T-cell (primary cell): Measurements from ENCODE around the gene RBM18. TPM values are rescaled to one million over a fixed set of nuclear protein-coding genes. Genes with fewer than 3 reads are reported as not detected.

ENCODE experiments used
- ATAC-seq, 4 experiments: fragments of 200-7000 bp in 3 of 4; fragments of 150-1000 bp in 1 of 4; cut with Tn5 transposase; replicated peaks in 1 of 4; 1 replicate in 3 of 4; 2 replicates in 1 of 4; pipeline ENCODE4 v1.10.0; 2021; ENCODE audit warnings: moderate library complexity in 3 of 4, mild to moderate bottlenecking in 2 of 4, moderate number of reproducible peaks in 1 of 4
- CTCF ChIA-PET, 2 donors: fragments of 300-600 bp; sonication (Branson Sonifier 250); formaldehyde crosslinking; loops; one replicate each; lab custom pipeline; 2022; ENCODE audit warnings: antibody characterized with exemption in 2 of 2; lab: Charles Lee
- POLR2A ChIA-PET, 2 donors: fragments of 300-600 bp; sonication (Branson Sonifier 250); formaldehyde crosslinking; loops; one replicate each; lab custom pipeline; 2022; ENCODE audit warnings: antibody characterized with exemption in 2 of 2; lab: Charles Lee
- DNase-seq, 35 experiments: peaks; one replicate each; pipeline versions ENCODE4 v3.0.0 to v3.0.0-alpha.2; 2013 to 2023
- H3K27ac ChIP-seq: one replicate; pipeline ENCODE4 v1.5.1; 2013; ENCODE audit warnings: low read length
- H3K27me3 ChIP-seq, 2 experiments: replicated peaks in 1 of 2; 1 replicate in 1 of 2; 2 replicates in 1 of 2; pipeline versions ENCODE4 v1.6.1 to v1.7.0; 2013; ENCODE audit warnings: low read length in 1 of 2, mixed read lengths in 1 of 2; ENCODE audit not compliant: control insufficient read depth in 2 of 2, insufficient read depth in 2 of 2; ENCODE audit errors: extremely low read depth in 1 of 2
- H3K36me3 ChIP-seq, 2 donors: 1 replicate in 1 of 2; 2 replicates in 1 of 2; pipeline versions ENCODE4 v1.6.1 to v1.7.0; 2013; ENCODE audit warnings: low read length in 1 of 2; ENCODE audit not compliant: control insufficient read depth in 2 of 2, insufficient read depth in 1 of 2; ENCODE audit errors: extremely low read depth in 1 of 2
- H3K4me1 ChIP-seq, 2 experiments: 1 replicate in 1 of 2; 2 replicates in 1 of 2; pipeline versions ENCODE4 v1.6.1 to v1.7.0; 2013; ENCODE audit warnings: low read length in 2 of 2, mixed read lengths in 1 of 2; ENCODE audit not compliant: insufficient read depth in 2 of 2, control insufficient read depth in 1 of 2; ENCODE audit errors: extremely low read depth in 1 of 2
- H3K4me3 ChIP-seq, 2 donors: 1 replicate in 1 of 2; 2 replicates in 1 of 2; pipeline versions ENCODE4 v1.5.1 to v1.7.0; 2013; ENCODE audit warnings: mild to moderate bottlenecking in 2 of 2, low read length in 1 of 2, moderate library complexity in 1 of 2; ENCODE audit not compliant: control insufficient read depth in 1 of 2; ENCODE audit errors: extremely low read depth in 1 of 2
- H3K9me3 ChIP-seq: 2 replicates; pipeline ENCODE4 v1.7.0; 2013
- H3K27ac Mint-ChIP-seq, 2 donors: one replicate each; pipeline ENCODE4 v1.8.0; 2020 to 2021; ENCODE audit warnings: mild to moderate bottlenecking in 2 of 2, mixed read lengths in 2 of 2
- H3K27me3 Mint-ChIP-seq, 2 donors: one replicate each; pipeline ENCODE4 v1.8.0; 2021 to 2022; ENCODE audit warnings: mixed read lengths in 2 of 2
- H3K36me3 Mint-ChIP-seq: one replicate; pipeline ENCODE4 v1.8.0; 2021; ENCODE audit warnings: mixed read lengths
- H3K4me1 Mint-ChIP-seq, 3 donors: one replicate each; pipeline ENCODE4 v1.8.0; 2020 to 2022; ENCODE audit warnings: mixed read lengths in 3 of 3, mild to moderate bottlenecking in 1 of 3
- H3K4me3 Mint-ChIP-seq, 3 donors: one replicate each; pipeline ENCODE4 v1.8.0; 2020 to 2022; ENCODE audit warnings: mild to moderate bottlenecking in 3 of 3, mixed read lengths in 3 of 3, moderate library complexity in 3 of 3
- H3K9me3 Mint-ChIP-seq, 3 donors: one replicate each; pipeline ENCODE4 v1.8.0; 2020 to 2022; ENCODE audit warnings: mixed read lengths in 3 of 3
- WGBS: methylation state at CpG from one replicate; pipeline ENCODE4 v1.1.5; 2013; ENCODE audit warnings: missing lambda C conversion rate; ENCODE audit not compliant: insufficient coverage; 5-methylcytosine and 5-hydroxymethylcytosine counted together
- total RNA-seq, 35 experiments: library from RNA in 6 of 35; stranded (reverse) in 6 of 35; fragments of 120-200 nt in 1 of 35; gene quantifications; one replicate each; pipeline versions ENCODE4 v1.2.1 to v1.2.4 and lab custom pipeline; 2013 to 2026

The RBM18 gene
- total RNA-seq, 5 donors from 2014 or later (not counting 1 experiment from before 2014, with no cell fraction given) = 15.8 to 19.9 (median 17.5) TPM

GRCh38 chr9:122277285-122277897 is 12.8 kb upstream of the RBM18 start:
- peaks cover 65% of the 10 kb centered on the region for H3K36me3 Mint-ChIP-seq
- ChIA-PET POLR2A (no interaction called here), CTCF (no interaction called here)
- no peaks in the 10 kb centered on the region for H3K27me3 ChIP-seq
- H3K9me3 ChIP-seq = no peaks in the 10 kb centered on the region
- H3K9me3 Mint-ChIP-seq = no peaks in the 10 kb centered on the region
- no peak overlapping the region for H3K27ac Mint-ChIP-seq
- ATAC-seq (no peak), DNase-seq (no peak)
- WGBS = no CpG with 5 or more reads among the region's 10 CpGs
- H3K4me3 ChIP-seq = no peak overlapping the region
- no peak overlapping the region for H3K4me3 Mint-ChIP-seq
- H3K27me3 Mint-ChIP-seq = no peaks in the 10 kb centered on the region
- H3K4me1 Mint-ChIP-seq = peaks cover 27 to 32% (median 28%) of the 10 kb centered on the region in 3 donors
- no peak overlapping the region for H3K27ac ChIP-seq
- no peaks in the 10 kb centered on the region for H3K4me1 ChIP-seq
- H3K36me3 ChIP-seq = peaks cover 0 to 16% of the 10 kb centered on the region in 2 donors

- Mint-ChIP-seq H3K36me3 (peaks cover 58% of the 10 kb centered on the region), H3K27me3 (no peaks in the 10 kb centered on the region), H3K4me3 (no peak overlapping the region), H3K4me1 (peaks cover 34 to 36% (median 36%) of the 10 kb centered on the region in 3 donors), H3K9me3 (no peaks in the 10 kb centered on the region), H3K27ac (no peak overlapping the region)
- ChIA-PET CTCF (no interaction called here), POLR2A (no interaction called here)
- no peak for DNase-seq
- H3K9me3 ChIP-seq = no peaks in the 10 kb centered on the region
- H3K27ac ChIP-seq = no peak overlapping the region
- H3K27me3 ChIP-seq = no peaks in the 10 kb centered on the region
- H3K4me1 ChIP-seq = no peaks in the 10 kb centered on the region
- no peak for ATAC-seq
- 100% methylated on average over 2 of the region's 7 CpGs for WGBS
- no peak overlapping the region for H3K4me3 ChIP-seq
- peaks cover 0 to 12% of the 10 kb centered on the region in 2 donors for H3K36me3 ChIP-seq
Observed at GRCh38 chr9:122276096-122276495, 11.5 kb upstream of the RBM18 start.

- 88% methylated on average over 2 of the region's 2 CpGs for WGBS
- H3K4me1 Mint-ChIP-seq = peaks cover 30 to 39% (median 34%) of the 10 kb centered on the region in 3 donors
- ATAC-seq (no peak), DNase-seq (no peak)
- ChIA-PET POLR2A (no interaction called here), CTCF (interaction anchor here in 1 of 2 donors (1.3 kb wide), 1 partner anchor 12 kb away, joined by 3 read pairs; no protein-coding TSS in a partner anchor)
- Histone ChIP-seq H3K36me3 (peaks cover 0 to 6% of the 10 kb centered on the region in 2 donors), H3K4me1 (no peaks in the 10 kb centered on the region), H3K4me3 (no peak overlapping the region), H3K27ac (no peak overlapping the region), H3K9me3 (no peaks in the 10 kb centered on the region), H3K27me3 (no peaks in the 10 kb centered on the region)
- H3K36me3 Mint-ChIP-seq = peaks cover 52% of the 10 kb centered on the region
- H3K27ac Mint-ChIP-seq = no peak overlapping the region
- no peaks in the 10 kb centered on the region for H3K9me3 Mint-ChIP-seq
- H3K4me3 Mint-ChIP-seq = no peak overlapping the region
- no peaks in the 10 kb centered on the region for H3K27me3 Mint-ChIP-seq
Observed at GRCh38 chr9:122274055-122274454, 9.4 kb upstream of the RBM18 start.

GRCh38 chr9:122268041-122268814 is 3.6 kb upstream of the RBM18 start:
- ChIA-PET POLR2A (no interaction called here), CTCF (no interaction called here)
- Histone ChIP-seq H3K27me3 (no peaks in the 10 kb centered on the region), H3K27ac (no peak overlapping the region), H3K4me3 (no peak overlapping the region), H3K4me1 (peaks cover 12 to 13% of the 10 kb centered on the region in 2 experiments), H3K9me3 (no peaks in the 10 kb centered on the region), H3K36me3 (peaks cover 0 to 6% of the 10 kb centered on the region in 2 donors)
- DNase-seq = no peak
- H3K4me1 Mint-ChIP-seq = peaks cover 53 to 61% (median 58%) of the 10 kb centered on the region in 3 donors
- H3K9me3 Mint-ChIP-seq = no peaks in the 10 kb centered on the region
- peak overlapping the region in 1 of 2 donors; percentile 3 for H3K27ac Mint-ChIP-seq
- no CpG with 5 or more reads among the region's 6 CpGs for WGBS
- H3K27me3 Mint-ChIP-seq = no peaks in the 10 kb centered on the region
- ATAC-seq = no peak
- peaks cover 20% of the 10 kb centered on the region for H3K36me3 Mint-ChIP-seq
- H3K4me3 Mint-ChIP-seq = no peak overlapping the region

- DNase-seq (peak in 11 of 35 experiments; percentile 0 to 63 (median 9)), ATAC-seq (peak; percentile 17 to 41 (median 32))
- Mint-ChIP-seq H3K4me3 (peak overlapping the region; percentile 95 to 99 (median 98)), H3K9me3 (no peaks in the 10 kb centered on the region), H3K36me3 (peaks cover 10% of the 10 kb centered on the region), H3K27me3 (no peaks in the 10 kb centered on the region), H3K4me1 (peaks cover 61 to 67% (median 65%) of the 10 kb centered on the region in 3 donors), H3K27ac (peak overlapping the region; percentile 97 to 98)
- Histone ChIP-seq H3K27me3 (no peaks in the 10 kb centered on the region), H3K27ac (peak overlapping the region; percentile 95), H3K4me1 (peaks cover 17 to 19% of the 10 kb centered on the region in 2 experiments), H3K36me3 (peaks cover 0 to 14% of the 10 kb centered on the region in 2 donors), H3K9me3 (no peaks in the 10 kb centered on the region), H3K4me3 (peak overlapping the region; percentile 98)
- WGBS = 4% methylated on average over 5 of the region's 17 CpGs
- ChIA-PET CTCF (interaction anchor here (0.7 to 1.9 kb wide), 3 partner anchors 51 to 166 kb away, joined by 4 to 7 read pairs (median 6); no protein-coding TSS in a partner anchor), POLR2A (interaction anchor here (0.6 to 1.0 kb wide), 3 partner anchors 10 to 637 kb away, joined by 3 to 7 read pairs (median 5); no protein-coding TSS in a partner anchor)
Observed at GRCh38 chr9:122265149-122265915, 692 bp upstream of the RBM18 start.
